ENCODE measurements around the gene GAS1.

GRCh38 chr9:86983620-86984259 is 36.4 kb upstream of the GAS1 start:
- TF ChIP-seq CTCF (IDR thresholded peaks at IDR 0.05; ENCODE audit: low read depth, low read length, missing input control) (no peak), RAD21 (IDR thresholded peaks at IDR 0.05) (no peak), TAF1 (conservative IDR thresholded peaks at IDR 0.05) (no peak), FOXA1 (IDR thresholded peaks at IDR 0.05) (no peak), NR2F2 (IDR thresholded peaks at IDR 0.05) (no peak), ATF3 (IDR thresholded peaks at IDR 0.05) (no peak), EGR1 (IDR thresholded peaks at IDR 0.05; ENCODE audit: low read depth in 2 of 2) (no peak), ZBTB33 (IDR thresholded peaks at IDR 0.05) (no peak), MAX (IDR thresholded peaks at IDR 0.05) (no peak), GABPA (IDR thresholded peaks at IDR 0.05 in 1 of 2, conservative IDR thresholded peaks at IDR 0.05 in 1 of 2) (no peak), RXRA (IDR thresholded peaks at IDR 0.05) (no peak)

Measured in liver (tissue), 3 donors.